HG03280 (cell line): ENCODE results near the gene TPSG1.

Experiments used
- ATAC-seq: cut with Tn5 transposase; IDR thresholded peaks from one replicate; pipeline ENCODE4 v1.9.1; 2021; ENCODE audit warnings: mild to moderate bottlenecking, moderate library complexity; ENCODE audit not compliant: unreplicated experiment

The TPSG1 gene

GRCh38 chr16:1181404-1182315 lies 43.4 kb downstream of the TPSG1 start:
- ATAC-seq = no peak

GRCh38 chr16:1180549-1181403 lies 44.3 kb downstream of the TPSG1 start:
- ATAC-seq = no peak

GRCh38 chr16:1178295-1178910 lies 46.7 kb downstream of the TPSG1 start:
- no peak for ATAC-seq

DNA sequence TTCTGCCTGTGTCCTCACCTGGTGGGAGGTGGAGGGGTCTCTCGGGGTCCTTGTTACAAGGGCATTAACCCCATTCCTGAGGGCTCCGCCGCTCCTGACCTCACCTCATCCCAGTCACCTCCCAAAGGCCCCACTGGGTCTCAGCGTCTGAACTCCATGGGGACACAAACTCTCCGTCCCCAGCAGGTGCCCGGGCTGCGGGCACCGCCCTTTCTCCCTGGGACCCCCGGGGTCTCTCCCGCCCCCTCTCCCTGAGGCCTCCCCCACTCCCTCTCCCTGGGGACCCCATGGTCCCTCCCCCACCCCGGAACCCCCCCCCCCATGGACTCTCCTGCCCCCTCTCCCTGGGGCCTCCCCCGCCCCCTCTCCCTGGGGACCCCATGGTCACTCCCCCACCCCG lies 47.3 kb downstream of the TPSG1 start:
- no peak for ATAC-seq

GRCh38 chr16:1177053-1177452 lies 48.0 kb downstream of the TPSG1 start:
- ATAC-seq = no peak

DNA sequence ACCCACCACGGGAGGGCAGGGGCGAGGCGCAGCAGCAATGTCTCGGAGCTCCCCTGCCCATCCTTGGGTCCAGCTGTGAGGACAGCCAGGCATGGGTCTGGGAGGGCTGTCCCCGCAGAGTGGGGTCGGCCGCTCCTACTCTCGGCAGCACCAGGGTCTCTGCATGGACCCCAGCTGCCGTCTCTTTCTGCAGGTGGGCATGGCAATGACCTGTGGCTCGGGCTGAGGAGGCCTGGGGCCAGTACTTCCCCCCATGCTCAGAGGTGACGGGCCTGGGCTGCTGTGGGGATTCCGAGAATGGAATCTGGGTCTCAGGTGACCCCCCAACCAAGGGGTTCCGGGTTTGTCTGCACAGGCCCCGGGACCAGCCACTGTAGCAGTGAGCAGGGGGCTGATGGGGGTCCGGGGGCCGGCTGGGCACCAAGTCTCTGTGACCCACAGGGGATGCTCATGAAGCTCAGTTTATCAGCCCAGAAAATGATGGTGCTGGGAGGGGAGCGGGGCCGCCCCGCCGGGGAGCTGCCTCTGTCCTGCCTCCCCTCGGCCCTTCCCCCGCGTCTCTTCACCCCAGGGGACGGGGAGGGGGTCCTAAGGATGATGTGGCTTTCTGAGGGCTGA lies 48.7 kb downstream of the TPSG1 start:
- no peak for ATAC-seq

DNA sequence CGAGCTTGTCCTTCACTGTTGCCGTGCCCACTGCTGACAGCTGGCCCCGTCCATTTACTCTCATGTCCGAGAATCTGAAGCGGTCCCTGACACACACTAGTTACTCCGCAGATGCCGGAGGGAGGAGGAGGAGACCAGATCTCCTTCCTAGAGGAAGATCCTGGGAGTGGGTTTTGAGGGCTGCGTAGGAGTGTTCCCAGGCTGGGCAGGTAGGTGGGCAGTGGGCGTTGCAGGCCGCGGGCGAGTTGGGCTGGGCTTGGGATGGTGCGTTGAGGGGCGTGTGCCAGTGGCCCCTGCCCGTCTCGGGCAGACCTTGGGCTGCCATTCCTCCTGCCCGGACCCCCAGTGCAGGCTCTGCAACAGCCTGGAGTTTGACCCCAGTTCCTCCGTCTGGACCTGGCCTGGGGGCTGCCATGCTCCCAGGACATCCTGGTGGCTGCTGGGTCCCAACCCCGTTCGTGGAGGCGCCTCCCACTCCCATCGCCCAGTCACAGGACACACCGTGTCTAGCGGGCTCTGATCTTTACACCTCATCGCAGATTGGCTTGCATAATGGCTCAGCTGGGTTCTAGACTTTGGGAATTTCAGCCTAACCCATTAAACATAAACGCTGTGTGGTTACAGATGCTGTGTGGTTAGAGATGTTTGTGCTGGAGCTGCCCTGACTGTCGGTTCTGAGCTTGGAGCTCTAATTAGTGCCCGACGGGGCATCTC lies 49.3 kb downstream of the TPSG1 start:
- no peak for ATAC-seq

DNA sequence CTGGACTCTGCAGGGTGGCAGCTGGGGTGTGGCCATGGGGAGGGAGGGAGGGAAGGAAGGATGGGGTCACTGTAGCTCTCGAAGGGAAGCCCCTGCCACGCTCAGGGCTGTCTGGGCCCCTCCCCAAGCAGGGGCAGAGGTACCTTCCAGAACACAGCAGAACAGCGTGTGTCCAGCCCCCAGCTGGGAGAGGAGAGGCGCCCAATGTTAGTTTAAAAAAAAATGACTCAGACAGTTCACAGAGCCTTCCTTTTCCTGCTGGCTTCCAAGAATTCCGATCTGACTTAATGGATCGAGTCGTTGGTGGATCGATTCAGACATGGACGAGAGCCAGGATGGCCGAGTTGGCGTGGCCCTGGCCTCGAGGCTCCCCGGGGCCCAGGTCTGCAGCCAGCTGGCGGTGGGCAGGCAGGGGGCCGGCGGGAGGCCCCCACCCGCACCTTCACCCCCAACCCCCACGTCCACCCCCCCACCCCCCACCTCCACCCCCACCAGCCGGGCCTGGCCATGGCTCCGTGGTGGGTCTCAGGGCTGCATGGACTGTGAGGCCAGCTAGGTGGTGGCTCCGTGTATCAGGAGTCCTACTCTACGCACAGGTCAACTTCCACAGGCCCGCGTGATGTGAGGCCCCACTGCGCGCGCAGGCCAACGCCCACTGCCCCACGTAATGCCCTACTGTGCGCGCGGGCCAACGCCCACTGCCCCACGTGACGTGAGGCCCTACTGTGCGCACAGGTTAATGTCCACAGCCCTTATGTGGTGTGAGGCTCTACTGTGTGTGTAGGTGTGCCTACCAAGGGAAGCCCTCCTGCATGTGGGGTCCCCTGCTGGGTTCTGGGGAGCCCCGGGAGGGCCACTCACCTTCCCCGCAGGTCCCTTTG lies 50.4 kb downstream of the TPSG1 start:
- no peak for ATAC-seq

GRCh38 chr16:1173788-1174451 lies 51.1 kb downstream of the TPSG1 start:
- no peak for ATAC-seq

DNA sequence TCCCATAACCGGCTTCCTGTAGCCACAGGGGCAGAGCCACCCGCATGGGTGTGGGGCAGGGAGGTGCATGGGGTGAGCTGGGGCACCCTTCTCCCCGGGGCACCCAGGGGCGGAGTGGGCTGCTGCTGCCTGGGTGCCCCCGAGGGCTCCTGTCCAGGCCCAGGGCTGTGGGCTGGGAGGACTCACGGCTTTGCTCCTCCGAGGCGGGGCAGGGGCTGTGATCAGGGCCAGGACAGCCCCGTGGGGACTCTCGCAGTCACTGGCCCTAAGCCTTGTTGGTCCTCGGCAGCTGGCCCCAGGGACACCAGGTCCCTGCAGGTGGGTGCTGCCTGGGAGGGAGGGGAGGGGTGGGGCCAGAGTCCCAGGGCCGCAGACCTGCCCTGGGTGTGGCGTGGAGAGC lies 52.4 kb downstream of the TPSG1 start:
- ATAC-seq = no peak

GRCh38 chr16:1171854-1172428 lies 53.1 kb downstream of the TPSG1 start:
- no peak for ATAC-seq
